HCT116 (cell line): ENCODE results near the gene TRAF3IP1.

Experiments used
- EGR1 ChIP-seq: IDR thresholded peaks from 2 replicates; pipeline ENCODE4 v1.6.1; 2012; ENCODE audit warnings: low read depth
- EZH2 ChIP-seq: fragments of 200-600 bp; sonication (generic); IDR thresholded peaks from 2 replicates; pipeline ENCODE4 v1.6.1; 2017; ENCODE audit warnings: antibody characterized with exemption, mixed run types
- JUND ChIP-seq: IDR thresholded peaks from 2 replicates; pipeline ENCODE4 v1.6.1; 2012
- POLR2A ChIP-seq: IDR thresholded peaks from 2 replicates; pipeline ENCODE4 v1.7.0; 2011; ENCODE audit warnings: borderline replicate concordance; ENCODE audit not compliant: insufficient read depth, insufficient read length; ENCODE audit errors: extremely low read depth
- POLR2AphosphoS5 ChIP-seq: IDR thresholded peaks from 2 replicates; pipeline ENCODE4 v1.6.1; 2011; ENCODE audit warnings: mild to moderate bottlenecking, low read depth, low read length, moderate library complexity
- RAD21 ChIP-seq: IDR thresholded peaks from 2 replicates; pipeline ENCODE4 v1.6.1; 2012; ENCODE audit warnings: low read depth, mild to moderate bottlenecking
- SP1 ChIP-seq: IDR thresholded peaks from 2 replicates; pipeline ENCODE4 v1.6.1; 2012; ENCODE audit warnings: low read depth
- TCF7L2 ChIP-seq: IDR thresholded peaks from 2 replicates; pipeline ENCODE4 v1.7.0; 2011; ENCODE audit warnings: borderline replicate concordance, inconsistent platforms; ENCODE audit not compliant: insufficient read depth, insufficient read length; ENCODE audit errors: extremely low read depth
- ZNF274 ChIP-seq: fragments of 200-500 bp; sonication (Bioruptor generic); IDR thresholded peaks from 2 replicates; pipeline ENCODE4 v1.6.1; 2014; ENCODE audit warnings: mild to moderate bottlenecking, low read depth, low read length, inconsistent platforms
- TF ChIP-seq, protein P1 (sequence below), 3 experiments: fragments of 200-600 bp in 1 of 3; sonication (generic) in 1 of 3; IDR thresholded peaks in 2 of 3; conservative IDR thresholded peaks in 1 of 3; 2 replicates each; pipeline ENCODE4 v1.5.1; 2012 to 2017; ENCODE audit warnings: low read depth in 2 of 3, low read length in 2 of 3, antibody characterized with exemption in 1 of 3, borderline replicate concordance in 1 of 3, control low read depth in 1 of 3, mild to moderate bottlenecking in 1 of 3, mixed read lengths in 1 of 3, mixed run types in 1 of 3, moderate library complexity in 1 of 3; ENCODE audit not compliant: insufficient read depth in 1 of 3
- TF ChIP-seq, protein P2 (sequence below): IDR thresholded peaks from 2 replicates; pipeline ENCODE4 v1.6.1; 2012
- TF ChIP-seq, protein P3 (sequence below): IDR thresholded peaks from 2 replicates; pipeline ENCODE4 v1.6.1; 2012

DNA sequence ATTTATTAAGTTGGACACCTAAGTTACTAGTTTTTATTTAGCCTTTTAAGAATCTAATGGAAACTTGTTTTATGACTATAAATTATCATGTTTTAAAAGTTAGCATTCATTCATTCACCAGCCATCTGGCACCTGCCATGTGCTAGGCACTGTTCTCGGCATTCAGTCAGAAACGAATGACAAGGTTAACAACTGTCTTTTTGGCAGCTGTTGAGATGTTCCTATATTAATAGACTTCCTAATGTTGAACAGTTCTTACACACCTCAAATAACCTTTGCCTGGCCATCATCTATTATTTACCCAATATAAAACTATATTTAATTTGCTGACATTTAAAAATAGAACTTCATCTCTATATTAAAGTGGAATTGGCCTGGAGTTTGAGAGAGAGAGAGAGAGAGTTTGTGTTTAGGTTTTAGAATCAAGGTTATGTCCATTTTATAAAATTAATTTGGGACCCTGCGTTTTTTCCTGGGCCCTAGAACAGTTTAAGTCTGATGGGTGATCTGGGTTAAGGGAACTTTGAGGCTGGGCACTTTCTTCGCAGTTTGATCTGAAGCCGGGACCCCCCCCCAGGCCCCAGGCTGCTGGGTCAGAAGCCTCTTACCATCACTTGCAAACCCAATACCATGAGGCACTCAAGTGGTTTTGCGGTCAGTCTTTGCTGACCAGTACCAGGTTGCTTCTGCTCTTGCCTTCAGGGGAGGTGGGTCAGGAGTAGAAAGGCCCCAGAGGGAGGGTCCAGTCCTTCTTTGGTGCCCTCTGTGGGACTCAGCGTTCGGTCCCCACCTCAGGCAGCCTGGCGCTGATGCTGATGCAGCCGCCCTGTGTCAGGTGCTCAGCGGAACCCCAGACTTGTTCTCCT, 58.1 kb downstream of the TRAF3IP1 start:
- TF ChIP-seq, protein P1, sequence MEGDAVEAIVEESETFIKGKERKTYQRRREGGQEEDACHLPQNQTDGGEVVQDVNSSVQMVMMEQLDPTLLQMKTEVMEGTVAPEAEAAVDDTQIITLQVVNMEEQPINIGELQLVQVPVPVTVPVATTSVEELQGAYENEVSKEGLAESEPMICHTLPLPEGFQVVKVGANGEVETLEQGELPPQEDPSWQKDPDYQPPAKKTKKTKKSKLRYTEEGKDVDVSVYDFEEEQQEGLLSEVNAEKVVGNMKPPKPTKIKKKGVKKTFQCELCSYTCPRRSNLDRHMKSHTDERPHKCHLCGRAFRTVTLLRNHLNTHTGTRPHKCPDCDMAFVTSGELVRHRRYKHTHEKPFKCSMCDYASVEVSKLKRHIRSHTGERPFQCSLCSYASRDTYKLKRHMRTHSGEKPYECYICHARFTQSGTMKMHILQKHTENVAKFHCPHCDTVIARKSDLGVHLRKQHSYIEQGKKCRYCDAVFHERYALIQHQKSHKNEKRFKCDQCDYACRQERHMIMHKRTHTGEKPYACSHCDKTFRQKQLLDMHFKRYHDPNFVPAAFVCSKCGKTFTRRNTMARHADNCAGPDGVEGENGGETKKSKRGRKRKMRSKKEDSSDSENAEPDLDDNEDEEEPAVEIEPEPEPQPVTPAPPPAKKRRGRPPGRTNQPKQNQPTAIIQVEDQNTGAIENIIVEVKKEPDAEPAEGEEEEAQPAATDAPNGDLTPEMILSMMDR (IDR thresholded peaks at IDR 0.05 in 2 of 3, conservative IDR thresholded peaks at IDR 0.05 in 1 of 3; ENCODE audit: borderline replicate concordance in 1 of 3, insufficient read depth in 1 of 3, low read depth in 2 of 3, low read length in 2 of 3) = no peak
- TF ChIP-seq ZNF274 (no peak), EZH2 (no peak), SP1 (no peak), POLR2AphosphoS5 (no peak), RAD21 (no peak), JUND (no peak), POLR2A (no peak), EGR1 (no peak), TCF7L2 (no peak)
- TF ChIP-seq, protein P2, sequence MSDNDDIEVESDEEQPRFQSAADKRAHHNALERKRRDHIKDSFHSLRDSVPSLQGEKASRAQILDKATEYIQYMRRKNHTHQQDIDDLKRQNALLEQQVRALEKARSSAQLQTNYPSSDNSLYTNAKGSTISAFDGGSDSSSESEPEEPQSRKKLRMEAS = no peak
- TF ChIP-seq, protein P3, sequence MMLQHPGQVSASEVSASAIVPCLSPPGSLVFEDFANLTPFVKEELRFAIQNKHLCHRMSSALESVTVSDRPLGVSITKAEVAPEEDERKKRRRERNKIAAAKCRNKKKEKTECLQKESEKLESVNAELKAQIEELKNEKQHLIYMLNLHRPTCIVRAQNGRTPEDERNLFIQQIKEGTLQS = no peak
